ENCODE data around the gene RIOK1. TPM values are rescaled to one million over a fixed set of nuclear protein-coding genes. Genes with fewer than 3 reads are reported as not detected.

The RIOK1 gene
- polyA plus RNA-seq, 3 donors, result 7.7 to 14.6 (median 8.8) TPM

GRCh38 chr6:7446619-7447325, 57.2 kb downstream of the RIOK1 start:
- Histone ChIP-seq H3K4me3 (replicated peaks in 1 of 3; ENCODE audit: low read depth in 2 of 3, low read length in 3 of 3) (no peak overlapping the region), H3K27me3 (ENCODE audit: control insufficient read depth in 2 of 2, insufficient read depth in 2 of 2, low read length in 2 of 2) (no peaks in the 10 kb centered on the region), H2AFZ (ENCODE audit: insufficient read depth, low read depth, low read length, poor library complexity, severe bottlenecking) (no peak overlapping the region), H3K36me3 (replicated peaks in 1 of 2; ENCODE audit: control insufficient read depth in 1 of 2, insufficient read depth in 2 of 2, low read length in 2 of 2) (no peaks in the 10 kb centered on the region), H3K4me2 (replicated peaks; ENCODE audit: extremely low read depth, low read length, poor library complexity, severe bottlenecking) (no peak overlapping the region), H3K79me2 (ENCODE audit: insufficient read depth, low read length) (no peaks in the 10 kb centered on the region), H3K9me3 (replicated peaks in 1 of 2; ENCODE audit: control insufficient read depth in 1 of 2, insufficient read depth in 1 of 2, low read length in 2 of 2) (no peaks in the 10 kb centered on the region), H3K27ac (ENCODE audit: low read depth in 1 of 2, low read length in 2 of 2) (no peak overlapping the region), H3K9ac (ENCODE audit: insufficient read depth, low read length, poor library complexity, severe bottlenecking) (no peak overlapping the region), H3K4me1 (ENCODE audit: control insufficient read depth in 1 of 2, insufficient read depth in 2 of 2, low read length in 2 of 2) (no peaks in the 10 kb centered on the region), H4K20me1 (ENCODE audit: insufficient read depth, low read length) (no peaks in the 10 kb centered on the region)
- no peak for TF ChIP-seq CTCF (IDR thresholded peaks at IDR 0.05)
- Mint-ChIP-seq H3K36me3 (peaks cover 0 to 3% of the 10 kb centered on the region in 2 donors), H3K27ac (no peak overlapping the region), H3K4me1 (peaks cover 8% of the 10 kb centered on the region), H3K9me3 (peaks cover 2 to 7% (median 6%) of the 10 kb centered on the region in 7 donors), H3K4me3 (no peak overlapping the region), H3K27me3 (ENCODE audit: low read depth in 3 of 3) (peaks cover 4 to 10% (median 5%) of the 10 kb centered on the region in 3 donors)
- 93% methylated on average over 10 of the region's 15 CpGs for WGBS (ENCODE audit: insufficient coverage)
- DNase-seq, result no peak
- intact Hi-C loops (cut with micrococcal nuclease), result no loop called here

- DNase-seq, result no peak
- Histone ChIP-seq H3K4me3 (replicated peaks in 1 of 3; ENCODE audit: low read depth in 2 of 3, low read length in 3 of 3) (no peak overlapping the region), H4K20me1 (ENCODE audit: insufficient read depth, low read length) (no peaks in the 10 kb centered on the region), H3K9me3 (replicated peaks in 1 of 2; ENCODE audit: control insufficient read depth in 1 of 2, insufficient read depth in 1 of 2, low read length in 2 of 2) (no peaks in the 10 kb centered on the region), H3K36me3 (replicated peaks in 1 of 2; ENCODE audit: control insufficient read depth in 1 of 2, insufficient read depth in 2 of 2, low read length in 2 of 2) (no peaks in the 10 kb centered on the region), H3K4me2 (replicated peaks; ENCODE audit: extremely low read depth, low read length, poor library complexity, severe bottlenecking) (no peak overlapping the region), H3K79me2 (ENCODE audit: insufficient read depth, low read length) (no peaks in the 10 kb centered on the region), H3K27me3 (ENCODE audit: control insufficient read depth in 2 of 2, insufficient read depth in 2 of 2, low read length in 2 of 2) (no peaks in the 10 kb centered on the region), H3K27ac (ENCODE audit: low read depth in 1 of 2, low read length in 2 of 2) (no peak overlapping the region), H3K9ac (ENCODE audit: insufficient read depth, low read length, poor library complexity, severe bottlenecking) (no peak overlapping the region), H3K4me1 (ENCODE audit: control insufficient read depth in 1 of 2, insufficient read depth in 2 of 2, low read length in 2 of 2) (no peaks in the 10 kb centered on the region), H2AFZ (ENCODE audit: insufficient read depth, low read depth, low read length, poor library complexity, severe bottlenecking) (no peak overlapping the region)
- Mint-ChIP-seq H3K9me3 (peaks cover 0 to 2% (median 0%) of the 10 kb centered on the region in 7 donors), H3K4me3 (no peak overlapping the region), H3K4me1 (peaks cover 8% of the 10 kb centered on the region), H3K27me3 (ENCODE audit: low read depth in 3 of 3) (peaks cover 5 to 7% (median 5%) of the 10 kb centered on the region in 3 donors), H3K27ac (no peak overlapping the region), H3K36me3 (no peaks in the 10 kb centered on the region)
- TF ChIP-seq CTCF (IDR thresholded peaks at IDR 0.05), result no peak
- intact Hi-C loops (cut with micrococcal nuclease), result no loop called here
- WGBS (ENCODE audit: insufficient coverage), result 99% methylated on average over 5 of the region's 6 CpGs
Measured at GRCh38 chr6:7448232-7448631, 58.6 kb downstream of the RIOK1 start.

Data from CD14-positive monocyte (primary cell).